ENCODE data around the gene LBHD1.
A peak's percentile ranks its signal among the peaks of the same experiment; 100 is the strongest.
"Not testable (repeated sequence)": the region's sequence is repeated elsewhere in the genome, so short reads cannot be mapped to it uniquely, and the experiment has no call there.

LBHD1 gene

GRCh38 chr11:62644220-62644619 lies 27.8 kb downstream of the LBHD1 start:
- peaks cover 1% of the 10 kb centered on the region; the same call in 1 of the 2 replicates for H3K36me3 ChIP-seq (ENCODE audit: insufficient read depth, low read length)
- H3K9ac ChIP-seq (ENCODE audit: low read depth, low read length): no peak overlapping the region
- 0 out of 2 replicates have a peak, but pooled peaks cover 6% of the 10 kb centered on the region for H3K4me1 ChIP-seq (ENCODE audit: insufficient read depth, low read length)
- no peaks in the 10 kb centered on the region for H3K9me3 ChIP-seq (ENCODE audit: control insufficient read depth, insufficient read depth, low read length)

- H3K9me3 ChIP-seq (ENCODE audit: control insufficient read depth, insufficient read depth, low read length): no peaks in the 10 kb centered on the region
- H3K4me1 ChIP-seq (ENCODE audit: insufficient read depth, low read length): no peaks in the 10 kb centered on the region
- no peak overlapping the region for H3K9ac ChIP-seq (ENCODE audit: low read depth, low read length)
- peaks cover 34% of the 10 kb centered on the region for H3K36me3 ChIP-seq (ENCODE audit: insufficient read depth, low read length)
Observed at GRCh38 chr11:62632492-62632891, 39.6 kb downstream of the LBHD1 start.

- Histone ChIP-seq H3K9ac (ENCODE audit: low read depth, low read length) (no peak overlapping the region), H3K36me3 (ENCODE audit: insufficient read depth, low read length) (peaks cover 28% of the 10 kb centered on the region), H3K9me3 (ENCODE audit: control insufficient read depth, insufficient read depth, low read length) (no peaks in the 10 kb centered on the region), H3K4me1 (ENCODE audit: insufficient read depth, low read length) (no peaks in the 10 kb centered on the region)
Observed at GRCh38 chr11:62627713-62628112, 44.4 kb downstream of the LBHD1 start.

GRCh38 chr11:62622476-62623089 lies 49.5 kb downstream of the LBHD1 start:
- no peaks in the 10 kb centered on the region for H3K9me3 ChIP-seq (ENCODE audit: control insufficient read depth, insufficient read depth, low read length)
- H3K9ac ChIP-seq (ENCODE audit: low read depth, low read length): peak overlapping the region; percentile 25
- H3K36me3 ChIP-seq (ENCODE audit: insufficient read depth, low read length): peaks cover 11% of the 10 kb centered on the region
- peaks cover 6% of the 10 kb centered on the region; the same call in 1 of the 2 replicates for H3K4me1 ChIP-seq (ENCODE audit: insufficient read depth, low read length)

GRCh38 chr11:62621567-62622470 lies 50.2 kb downstream of the LBHD1 start, which contains the start of gene B3GAT3:
TSS of gene B3GAT3 (minus strand) at chr11:62621986. CDS start at chr11:62621947, 39 bp downstream.
- H3K36me3 ChIP-seq (ENCODE audit: insufficient read depth, low read length): peaks cover 11% of the 10 kb centered on the region
- H3K4me1 ChIP-seq (ENCODE audit: insufficient read depth, low read length): peaks cover 6% of the 10 kb centered on the region; the same call in 1 of the 2 replicates
- H3K9me3 ChIP-seq (ENCODE audit: control insufficient read depth, insufficient read depth, low read length): no peaks in the 10 kb centered on the region

GRCh38 chr11:62621027-62621566 lies 51.0 kb downstream of the LBHD1 start:
- no peaks in the 10 kb centered on the region for H3K9me3 ChIP-seq (ENCODE audit: control insufficient read depth, insufficient read depth, low read length)
- peak overlapping the region; percentile 85 for H3K9ac ChIP-seq (ENCODE audit: low read depth, low read length)
- peaks cover 6% of the 10 kb centered on the region; the same call in 1 of the 2 replicates for H3K4me1 ChIP-seq (ENCODE audit: insufficient read depth, low read length)
- peaks cover 7% of the 10 kb centered on the region for H3K36me3 ChIP-seq (ENCODE audit: insufficient read depth, low read length)

More at GRCh38 chr11:62621567-62622470, 50.2 kb downstream of the LBHD1 start, which contains the start of gene B3GAT3:
- H3K9ac ChIP-seq (ENCODE audit: low read depth, low read length): peak within 1 kb of the TSS; percentile 85

- H3K9me3 ChIP-seq (ENCODE audit: control insufficient read depth, insufficient read depth, low read length); H3K9ac ChIP-seq (ENCODE audit: low read depth, low read length); H3K36me3 ChIP-seq (ENCODE audit: insufficient read depth, low read length): not testable (repeated sequence)
- peaks cover 18% of the 10 kb centered on the region for H3K4me1 ChIP-seq (ENCODE audit: insufficient read depth, low read length)
Observed at GRCh38 chr11:62616957-62617356, 55.1 kb downstream of the LBHD1 start.

GRCh38 chr11:62615521-62615920 lies 56.5 kb downstream of the LBHD1 start:
- no peak overlapping the region for H3K9ac ChIP-seq (ENCODE audit: low read depth, low read length)
- H3K4me1 ChIP-seq (ENCODE audit: insufficient read depth, low read length): peaks cover 13% of the 10 kb centered on the region
- no peaks in the 10 kb centered on the region for H3K9me3 ChIP-seq (ENCODE audit: control insufficient read depth, insufficient read depth, low read length)
- H3K36me3 ChIP-seq (ENCODE audit: insufficient read depth, low read length): no peaks in the 10 kb centered on the region; the same call in 1 of the 2 replicates

- no peak overlapping the region for H3K9ac ChIP-seq (ENCODE audit: low read depth, low read length)
- H3K4me1 ChIP-seq (ENCODE audit: insufficient read depth, low read length): peaks cover 12% of the 10 kb centered on the region; the same call in 1 of the 2 replicates
- H3K9me3 ChIP-seq (ENCODE audit: control insufficient read depth, insufficient read depth, low read length): no peaks in the 10 kb centered on the region
- H3K36me3 ChIP-seq (ENCODE audit: insufficient read depth, low read length): no peaks in the 10 kb centered on the region; the same call in 1 of the 2 replicates
Observed at GRCh38 chr11:62614275-62614674, 57.8 kb downstream of the LBHD1 start.

GRCh38 chr11:62613291-62613778 lies 58.7 kb downstream of the LBHD1 start:
- Histone ChIP-seq H3K9me3 (ENCODE audit: control insufficient read depth, insufficient read depth, low read length) (no peaks in the 10 kb centered on the region), H3K9ac (ENCODE audit: low read depth, low read length) (peak overlapping the region; percentile 62; the same call in 1 of the 2 replicates), H3K36me3 (ENCODE audit: insufficient read depth, low read length) (no peaks in the 10 kb centered on the region; the same call in 1 of the 2 replicates), H3K4me1 (ENCODE audit: insufficient read depth, low read length) (peaks cover 12% of the 10 kb centered on the region; the same call in 1 of the 2 replicates)
